IPS DF 19.7 (cell line): ENCODE data around the gene LRRC4C.
A peak's percentile ranks its signal among the peaks of the same experiment; 100 is the strongest.

ENCODE experiments used
- DNase-seq: peaks from one replicate; pipeline ENCODE4 v3.0.0-alpha.2; 2013; ENCODE audit warnings: low read depth, low spot score

LRRC4C gene

DNA sequence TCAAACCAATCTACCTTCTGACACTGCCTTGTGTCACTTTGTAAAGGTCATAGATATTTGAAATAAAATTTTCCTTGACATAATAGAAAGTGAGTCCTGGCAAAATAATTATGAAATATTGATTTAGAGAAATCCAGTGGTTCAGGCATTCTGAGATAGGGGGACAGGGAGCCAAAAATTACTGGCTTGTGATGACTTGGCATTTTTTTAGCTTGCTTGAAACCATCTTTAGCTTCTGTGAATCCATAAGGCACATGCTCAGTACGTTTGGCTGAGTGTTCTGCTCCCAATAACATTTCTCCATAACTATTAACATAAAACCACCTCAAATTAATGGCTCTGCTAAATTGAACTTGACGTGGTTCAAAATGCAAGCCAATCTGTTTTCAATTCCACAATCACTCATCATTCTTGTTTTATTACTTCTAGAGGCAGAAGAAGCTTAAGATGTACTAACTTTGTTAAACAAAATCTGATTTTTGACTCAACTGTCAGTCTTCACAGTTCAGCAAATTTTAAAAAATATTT is 209.0 kb downstream of the LRRC4C start:
- no peak for DNase-seq

GRCh38 chr11:41247621-41248020 is 211.8 kb downstream of the LRRC4C start:
- DNase-seq: no peak

DNA sequence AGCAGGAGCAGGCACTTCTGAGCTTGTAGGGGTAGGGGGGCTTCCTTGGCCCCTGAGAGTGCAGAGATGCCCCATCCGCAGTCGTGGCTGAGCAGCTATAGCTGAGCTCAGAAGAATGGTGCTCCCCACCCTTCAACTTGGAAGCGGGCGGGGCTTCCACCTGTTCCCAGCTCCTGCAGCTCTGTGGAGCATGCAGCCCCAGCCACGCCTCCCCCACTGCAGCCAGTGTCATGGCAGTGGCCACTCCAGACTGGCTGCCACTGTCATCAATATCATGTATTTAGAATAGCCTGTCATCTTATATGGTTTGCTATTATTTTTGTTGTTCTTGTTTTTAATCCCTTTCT is 213.1 kb downstream of the LRRC4C start:
- no peak for DNase-seq

DNA sequence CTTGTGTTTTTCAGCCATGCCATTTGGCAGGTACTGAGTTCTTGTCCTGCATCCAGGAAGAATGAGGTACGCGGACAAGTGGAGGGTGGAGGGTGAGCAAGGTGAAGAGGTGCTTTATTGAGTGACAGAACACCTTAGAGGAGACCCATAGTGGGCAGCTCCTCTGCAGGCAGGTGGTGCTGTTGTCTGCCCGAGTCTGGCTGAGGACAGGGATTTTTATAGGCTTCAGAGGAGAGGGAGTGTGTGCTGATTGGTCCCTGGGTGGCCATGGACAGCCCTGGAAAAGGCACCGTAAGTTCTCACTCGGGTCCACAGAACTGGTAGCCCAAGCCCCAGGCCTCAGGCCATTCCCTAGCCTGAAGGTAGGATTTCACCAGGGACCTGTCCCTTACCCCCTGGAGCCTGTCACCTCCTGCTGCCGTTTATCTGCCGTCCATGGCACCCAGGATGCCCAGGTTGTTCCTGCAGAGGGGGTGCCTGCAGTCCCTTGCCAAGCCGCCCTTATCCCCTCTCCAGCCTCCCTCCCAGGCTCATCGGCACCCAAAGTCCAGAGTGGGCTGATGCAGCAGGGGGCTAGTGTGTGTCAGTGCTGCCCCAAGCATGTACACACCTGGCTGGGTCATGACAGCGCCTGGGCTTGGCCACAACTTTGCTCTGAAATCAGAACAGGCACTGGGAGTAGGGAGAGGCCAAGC is 213.6 kb downstream of the LRRC4C start:
- DNase-seq: no peak

DNA sequence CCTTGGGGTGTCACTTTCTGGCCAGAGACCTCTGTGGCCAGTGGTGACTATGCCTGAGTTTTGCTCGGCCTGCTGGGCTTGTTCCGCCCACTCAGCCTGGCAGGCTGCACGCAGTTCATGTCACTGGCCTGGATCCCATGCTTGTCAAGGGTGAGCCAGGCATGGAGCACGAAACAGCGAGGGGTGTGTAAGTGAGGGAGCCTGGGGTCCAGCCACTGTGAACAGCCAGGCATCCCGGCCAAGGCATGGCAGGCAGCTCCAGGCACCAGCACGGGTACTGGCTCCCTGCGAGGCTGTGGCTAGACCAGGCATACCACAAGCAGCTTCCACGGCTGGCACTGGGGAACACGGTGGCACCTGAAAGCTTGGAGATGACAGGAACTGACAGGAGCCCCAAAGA is 214.3 kb downstream of the LRRC4C start:
- DNase-seq: no peak

DNA sequence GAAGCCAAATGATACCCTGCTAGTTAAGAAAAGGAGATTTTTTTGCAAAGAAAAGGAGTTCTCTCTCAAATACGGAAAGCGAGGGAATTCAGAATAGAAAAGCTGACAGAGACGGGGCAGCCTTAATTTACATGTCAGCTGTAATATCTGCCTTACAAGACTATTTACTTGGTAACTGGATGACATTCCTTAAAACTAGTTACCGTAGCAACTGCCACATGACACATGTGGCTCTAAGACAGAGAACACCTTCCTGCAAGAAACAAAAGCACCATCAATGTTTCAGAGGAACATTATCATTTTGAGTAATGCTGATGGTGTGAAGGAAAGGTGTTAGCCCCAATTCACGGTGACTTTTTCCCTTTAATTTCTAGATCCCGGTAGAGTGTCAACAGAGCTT is 222.1 kb downstream of the LRRC4C start:
- no peak for DNase-seq

DNA sequence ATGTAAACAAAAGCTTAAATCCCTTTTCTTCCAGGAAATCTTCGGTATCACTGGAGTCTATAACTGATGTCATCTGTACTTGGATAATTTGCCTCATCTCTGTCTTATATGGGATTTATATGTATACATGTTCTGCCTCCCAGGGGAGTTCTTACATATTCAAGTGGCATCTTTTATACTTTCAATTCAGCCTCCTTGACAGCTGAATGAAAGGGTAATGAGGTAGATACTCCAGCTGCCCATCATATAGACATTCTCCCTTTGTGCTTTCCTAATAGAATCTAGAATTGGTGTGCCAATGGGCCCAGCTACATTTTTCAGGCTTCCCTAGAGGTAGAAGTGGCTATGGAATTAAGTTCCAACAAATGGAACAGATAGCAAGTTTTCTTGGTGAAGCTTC is 223.8 kb downstream of the LRRC4C start:
- no peak for DNase-seq

GRCh38 chr11:41225856-41226633 is 233.4 kb downstream of the LRRC4C start:
- DNase-seq: no peak

- DNase-seq: no peak
Observed at GRCh38 chr11:41222236-41222635, 237.2 kb downstream of the LRRC4C start.

DNA sequence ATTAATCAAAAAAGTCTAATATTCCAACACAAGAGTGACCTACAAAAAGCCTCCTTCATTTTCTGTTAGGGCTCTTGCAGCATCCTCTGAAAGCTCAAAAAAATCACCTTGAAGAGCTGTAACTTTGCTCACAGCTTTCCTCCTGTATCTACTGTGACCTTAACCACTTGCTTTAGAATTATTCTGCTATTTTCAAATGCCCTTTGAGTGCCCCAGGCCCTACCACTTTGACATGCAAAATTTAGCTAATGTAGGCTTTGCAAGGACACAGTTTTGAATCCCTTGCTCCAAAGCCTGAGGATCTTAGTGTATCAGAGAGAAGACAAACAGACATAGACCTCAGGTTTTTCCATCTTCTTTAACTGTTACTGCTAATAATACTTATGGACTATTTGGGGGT is 253.1 kb downstream of the LRRC4C start:
- DNase-seq: no peak

GRCh38 chr11:41201156-41201555 is 258.3 kb downstream of the LRRC4C start:
- peak; percentile 5 for DNase-seq

- DNase-seq: no peak
Observed at GRCh38 chr11:41190437-41191082, 268.9 kb downstream of the LRRC4C start.

DNA sequence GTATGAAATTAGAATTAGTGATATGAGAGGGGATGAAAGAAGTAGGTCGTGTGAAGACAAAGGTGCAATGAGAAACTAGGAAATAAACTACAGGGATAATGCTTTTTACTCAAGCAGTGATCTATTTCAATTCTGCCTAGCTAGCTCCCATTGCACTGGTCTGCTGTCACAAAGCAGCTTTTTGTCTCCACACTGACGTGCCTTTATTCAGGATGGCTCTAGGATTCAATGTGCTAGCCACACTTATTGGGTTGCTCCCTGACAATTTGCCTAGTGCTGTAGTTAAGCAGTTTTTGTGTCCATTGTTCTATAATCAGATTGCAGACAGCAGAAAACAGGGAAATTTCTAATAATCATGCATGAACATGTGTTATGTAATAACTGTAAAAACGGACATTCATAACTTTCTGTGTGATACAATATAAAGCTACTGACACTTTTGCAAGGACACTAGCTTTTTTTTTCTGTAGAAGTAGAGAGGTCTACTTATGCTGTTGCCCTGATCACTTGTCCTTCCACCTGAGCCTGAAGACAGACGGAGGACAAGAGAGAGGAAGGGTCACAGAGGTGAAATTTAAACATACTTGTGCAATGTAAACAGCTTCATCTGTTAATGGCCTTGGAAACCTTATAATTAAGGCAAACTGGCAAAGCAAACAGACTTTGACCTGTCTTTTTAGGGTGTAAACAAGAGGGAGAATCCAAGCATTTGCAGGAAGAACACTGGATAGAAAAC is 269.6 kb downstream of the LRRC4C start:
- no peak for DNase-seq

GRCh38 chr11:41177791-41178190 is 281.7 kb downstream of the LRRC4C start:
- no peak for DNase-seq

DNA sequence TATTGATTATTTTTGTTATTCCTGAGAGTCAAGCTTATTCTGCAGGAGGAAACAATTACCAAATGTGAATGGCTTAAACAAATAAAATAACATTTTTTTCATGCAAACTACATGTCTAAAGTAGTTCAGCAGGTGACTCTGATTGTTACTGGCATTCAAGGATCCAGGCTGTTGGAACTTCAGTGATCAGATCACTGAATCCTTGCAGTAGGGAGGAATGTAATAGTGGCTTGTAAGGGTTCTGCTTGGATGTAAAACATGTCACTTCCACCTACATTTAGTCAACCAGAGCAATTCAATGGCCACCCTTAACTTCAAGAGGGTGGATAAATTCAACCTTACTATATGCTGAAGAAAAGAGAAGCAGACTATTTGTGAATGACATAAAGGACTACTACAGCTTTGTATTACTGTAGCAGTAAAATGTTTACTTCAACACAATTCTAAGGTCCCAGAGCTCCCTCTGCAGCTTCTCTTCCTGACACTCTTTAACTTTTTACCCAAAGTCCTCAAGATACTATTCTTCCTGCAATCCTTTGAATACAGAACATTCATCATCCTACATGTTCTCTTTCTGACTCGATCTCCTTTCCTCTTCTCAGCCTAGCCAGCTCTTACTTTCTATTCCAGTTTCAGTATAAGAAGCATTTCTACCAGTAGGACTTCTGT is 284.0 kb downstream of the LRRC4C start:
- peak; percentile 3 for DNase-seq

GRCh38 chr11:41146326-41146725 is 313.1 kb downstream of the LRRC4C start:
- no peak for DNase-seq

DNA sequence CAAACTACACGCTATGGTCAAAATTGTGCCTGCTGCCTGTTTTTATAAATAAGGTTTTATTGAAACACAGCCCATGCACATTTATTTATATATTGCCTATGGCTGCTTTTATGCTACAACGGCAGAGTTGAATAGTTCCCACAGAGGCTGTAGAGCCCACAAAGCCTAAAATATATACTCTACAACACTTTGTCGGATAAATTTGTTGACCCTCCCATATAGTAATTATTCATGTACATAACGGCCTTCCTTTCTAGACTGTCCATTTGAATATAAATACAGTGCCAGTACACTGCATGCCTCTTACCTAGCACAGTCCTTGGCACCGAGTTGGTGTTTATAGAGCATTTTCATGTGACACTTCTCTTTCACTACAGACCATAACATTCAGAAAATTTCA is 314.0 kb downstream of the LRRC4C start:
- no peak for DNase-seq

GRCh38 chr11:41134971-41135370 is 324.5 kb downstream of the LRRC4C start:
- DNase-seq: no peak

- DNase-seq: no peak
Observed at GRCh38 chr11:41133023-41133422, 326.4 kb downstream of the LRRC4C start.

DNA sequence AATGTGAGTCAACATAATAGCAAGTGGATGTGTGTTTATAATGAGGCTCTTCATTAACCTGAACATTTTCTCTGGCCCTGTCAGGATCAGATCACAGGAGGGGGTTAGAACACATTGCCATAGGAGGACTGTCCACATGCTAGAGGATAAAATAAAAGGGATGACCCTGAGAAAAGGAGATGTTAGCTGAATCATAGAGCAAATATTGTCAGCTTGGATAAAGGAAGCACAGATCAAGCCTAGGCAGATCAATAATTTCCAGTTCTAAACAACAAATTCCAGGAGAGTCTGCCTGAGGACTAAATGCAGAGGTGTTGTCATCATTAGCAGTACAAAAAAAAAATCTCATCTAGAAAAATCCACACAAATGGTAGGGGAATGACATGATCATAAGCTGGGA is 337.9 kb downstream of the LRRC4C start:
- DNase-seq: no peak

GRCh38 chr11:41119484-41119883 is 340.0 kb downstream of the LRRC4C start:
- no peak for DNase-seq
